OCI-LY3 (cell line): ENCODE measurements around the gene KDM3B.
"Not testable (repeated sequence)": the region's sequence is repeated elsewhere in the genome, so short reads cannot be mapped to it uniquely, and the experiment has no call there.

ENCODE experiments used
- CTCF ChIP-seq: fragments of 200-600, 300-600 bp; sonication (generic); IDR thresholded peaks from 2 replicates; pipeline ENCODE4 v1.5.1; 2014; ENCODE audit warnings: antibody characterized with exemption, low read length, low read depth
- EZH2phosphoT487 ChIP-seq: fragments of 200-600 bp; shearing (Covaris generic); IDR thresholded peaks from 2 replicates; pipeline ENCODE4 v1.6.1; 2018; ENCODE audit warnings: antibody characterized with exemption, mixed run types, low read depth

GRCh38 chr5:138318211-138318610 lies 34.3 kb upstream of the KDM3B start:
- TF ChIP-seq CTCF, EZH2phosphoT487: not testable (repeated sequence)
